Measurements from ENCODE around the gene EPB41L4A. TPM values are rescaled to one million over a fixed set of nuclear protein-coding genes. Genes with fewer than 3 reads are reported as not detected.

The EPB41L4A gene
- total and polyA plus RNA-seq, 2 donors (not counting 3 experiments of a cell fraction or from before 2014, with no cell fraction given): 6.0 to 17.9 TPM

GRCh38 chr5:112339761-112340160 is 79.3 kb downstream of the EPB41L4A start:
- H3K9me1 ChIP-seq (replicated peaks; ENCODE audit: control insufficient read depth, extremely low read depth, insufficient read depth, low read length): no peaks in the 10 kb centered on the region
- H3K36me3 ChIP-seq (ENCODE audit: control insufficient read depth in 2 of 2, extremely low read depth in 1 of 2, insufficient read depth in 2 of 2, low read length in 2 of 2): no peaks in the 10 kb centered on the region
- no peaks in the 10 kb centered on the region for H3K27me3 ChIP-seq (ENCODE audit: control insufficient read depth in 2 of 2, insufficient read depth in 2 of 2, low read length in 2 of 2)
- FAIRE-seq (no peak), DNase-seq (ENCODE audit: low read depth, low spot score) (no peak)
- H3K9me3 ChIP-seq (replicated peaks; ENCODE audit: control insufficient read depth, insufficient read depth, low read length): no peaks in the 10 kb centered on the region
- ChIA-PET CTCF (interaction anchor here (1.0 to 1.6 kb wide), 2 partner anchors 17 to 80 kb away, joined by 3 to 18 read pairs; partner anchors contain the start of gene EPB41L4A), POLR2A (interaction anchor here (0.9 kb wide), 1 partner anchor 8 kb away, joined by 4 read pairs; no protein-coding TSS in a partner anchor)
- dilution Hi-C loops (cut with MboI; ENCODE audit: extremely low pct_ligation_motif_present, low sequenced_read_pairs): no loop called here
- H3K79me2 ChIP-seq (ENCODE audit: control insufficient read depth, insufficient read depth, low read length): peaks cover 2% of the 10 kb centered on the region
- H2AFZ ChIP-seq (ENCODE audit: low read depth, low read length): no peak overlapping the region
- H4K20me1 ChIP-seq (replicated peaks; ENCODE audit: control insufficient read depth, extremely low read depth, insufficient read depth, low read length): no peaks in the 10 kb centered on the region
- TF ChIP-seq EZH2 (IDR thresholded peaks at IDR 0.05; ENCODE audit: borderline replicate concordance, low read depth, low read length, severe bottlenecking) (no peak), FOS (IDR thresholded peaks at IDR 0.05; ENCODE audit: borderline replicate concordance, insufficient read depth, low read length) (no peak), GATA2 (IDR thresholded peaks at IDR 0.05; ENCODE audit: insufficient read depth, insufficient read length, low read depth, low read length) (no peak), JUN (IDR thresholded peaks at IDR 0.05; ENCODE audit: borderline replicate concordance, insufficient read depth, insufficient read length, low read depth) (no peak), POLR2AphosphoS5 (IDR thresholded peaks at IDR 0.05; ENCODE audit: insufficient read depth, low read depth, low read length) (no peak), MYC (IDR thresholded peaks at IDR 0.05; ENCODE audit: low read depth, low read length) (no peak), CTCF (IDR thresholded peaks at IDR 0.05; ENCODE audit: extremely low read depth in 1 of 2, insufficient read depth in 1 of 2, low read depth in 1 of 2, low read length in 2 of 2) (no peak), MAX (IDR thresholded peaks at IDR 0.05; ENCODE audit: insufficient read depth, insufficient read length) (no peak), POLR2A (IDR thresholded peaks at IDR 0.05; ENCODE audit: low read depth, low read length) (no peak)
- no peak overlapping the region for H3K27ac ChIP-seq (ENCODE audit: insufficient read depth, low read depth, low read length)
- intact Hi-C loops (cut with micrococcal nuclease): loop anchor here (2.0 to 10.0 kb wide), 5 partner anchors 73 to 825 kb away; partner anchors contain the start of genes NREP, REEP5 and STARD4
- no peak overlapping the region for H3K9ac ChIP-seq (replicated peaks; ENCODE audit: extremely low read depth, insufficient read depth, low read length)
- H3K4me1 ChIP-seq (ENCODE audit: control insufficient read depth, extremely low read depth, insufficient read depth, low read length): peaks cover 20% of the 10 kb centered on the region
- H3K4me3 ChIP-seq (replicated peaks in 1 of 3; ENCODE audit: insufficient read depth in 1 of 3, low read depth in 1 of 3, low read length in 3 of 3): no peak overlapping the region
- no peak overlapping the region for H3K4me2 ChIP-seq (ENCODE audit: insufficient read depth, low read length)
- no TSS peak for BruUV-seq (replicated peaks)
